Measurements from ENCODE around the gene VGLL4.

GRCh38 chr3:11554666-11555065 lies 89.0 kb downstream of the VGLL4 start:
- TF ChIP-seq GATA2 (IDR thresholded peaks at IDR 0.05; ENCODE audit: low read depth, low read length) (no peak), GATA3 (IDR thresholded peaks at IDR 0.05; ENCODE audit: low read depth, low read length) (no peak)
